Chondrocyte (in vitro differentiated cells): ENCODE measurements around the gene CUL4A. TPM values are rescaled to one million over a fixed set of nuclear protein-coding genes. Genes with fewer than 3 reads are reported as not detected.
"Not testable (repeated sequence)": the region's sequence is repeated elsewhere in the genome, so short reads cannot be mapped to it uniquely, and the experiment has no call there.

Experiments used
- DNase-seq: peaks from one replicate; pipeline ENCODE4 v3.0.0; 2021; ENCODE audit warnings: mixed read lengths, low spot score
- H3K27ac Mint-ChIP-seq: one replicate; pipeline ENCODE4 v1.8.0; 2021; ENCODE audit warnings: mild to moderate bottlenecking, moderate library complexity, mixed read lengths; ENCODE audit not compliant: unreplicated experiment
- H3K27me3 Mint-ChIP-seq: 2 replicates; pipeline ENCODE4 v1.8.0; 2021; ENCODE audit warnings: low read depth, mixed read lengths
- H3K36me3 Mint-ChIP-seq: 2 replicates; pipeline ENCODE4 v1.8.0; 2021; ENCODE audit warnings: low read depth, mixed read lengths
- H3K4me1 Mint-ChIP-seq: 2 replicates; pipeline ENCODE4 v1.8.0; 2021; ENCODE audit warnings: low read depth, mild to moderate bottlenecking, mixed read lengths
- H3K4me3 Mint-ChIP-seq: one replicate; pipeline ENCODE4 v1.8.0; 2021; ENCODE audit warnings: mild to moderate bottlenecking, moderate library complexity, mixed read lengths; ENCODE audit not compliant: unreplicated experiment
- H3K9me3 Mint-ChIP-seq: 2 replicates; pipeline ENCODE4 v1.8.0; 2021; ENCODE audit warnings: low read depth, mixed read lengths
- total RNA-seq: library from RNA; stranded (reverse); gene quantifications from 3 replicates; pipeline ENCODE4 v1.2.1, GENCODE V29; 2021
- TF ChIP-seq, protein P1 (sequence below): fragments of 200-600 bp; sonication (generic); IDR thresholded peaks from 2 replicates; pipeline ENCODE4 v1.5.0; 2021; ENCODE audit warnings: antibody characterized with exemption, mild to moderate bottlenecking, moderate library complexity

Gene CUL4A
- total RNA-seq, 1 donor from 2014 or later, result 64.6 TPM

GRCh38 chr13:113238536-113238935, 29.1 kb downstream of the CUL4A start:
- Mint-ChIP-seq H3K4me1 (no peaks in the 10 kb centered on the region), H3K27ac (no peak overlapping the region), H3K4me3 (no peak overlapping the region), H3K27me3 (no peaks in the 10 kb centered on the region), H3K36me3 (peaks cover 24% of the 10 kb centered on the region), H3K9me3 (no peaks in the 10 kb centered on the region)
- TF ChIP-seq, protein P1, sequence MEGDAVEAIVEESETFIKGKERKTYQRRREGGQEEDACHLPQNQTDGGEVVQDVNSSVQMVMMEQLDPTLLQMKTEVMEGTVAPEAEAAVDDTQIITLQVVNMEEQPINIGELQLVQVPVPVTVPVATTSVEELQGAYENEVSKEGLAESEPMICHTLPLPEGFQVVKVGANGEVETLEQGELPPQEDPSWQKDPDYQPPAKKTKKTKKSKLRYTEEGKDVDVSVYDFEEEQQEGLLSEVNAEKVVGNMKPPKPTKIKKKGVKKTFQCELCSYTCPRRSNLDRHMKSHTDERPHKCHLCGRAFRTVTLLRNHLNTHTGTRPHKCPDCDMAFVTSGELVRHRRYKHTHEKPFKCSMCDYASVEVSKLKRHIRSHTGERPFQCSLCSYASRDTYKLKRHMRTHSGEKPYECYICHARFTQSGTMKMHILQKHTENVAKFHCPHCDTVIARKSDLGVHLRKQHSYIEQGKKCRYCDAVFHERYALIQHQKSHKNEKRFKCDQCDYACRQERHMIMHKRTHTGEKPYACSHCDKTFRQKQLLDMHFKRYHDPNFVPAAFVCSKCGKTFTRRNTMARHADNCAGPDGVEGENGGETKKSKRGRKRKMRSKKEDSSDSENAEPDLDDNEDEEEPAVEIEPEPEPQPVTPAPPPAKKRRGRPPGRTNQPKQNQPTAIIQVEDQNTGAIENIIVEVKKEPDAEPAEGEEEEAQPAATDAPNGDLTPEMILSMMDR, result no peak
- DNase-seq, result no peak

GRCh38 chr13:113239357-113239756, 29.9 kb downstream of the CUL4A start:
- H3K36me3 Mint-ChIP-seq, result peaks cover 28% of the 10 kb centered on the region

GRCh38 chr13:113239986-113240385, 30.6 kb downstream of the CUL4A start:
- Mint-ChIP-seq H3K27me3 (no peaks in the 10 kb centered on the region), H3K4me3 (no peak overlapping the region), H3K36me3 (peaks cover 30% of the 10 kb centered on the region), H3K9me3 (no peaks in the 10 kb centered on the region), H3K27ac (no peak overlapping the region), H3K4me1 (no peaks in the 10 kb centered on the region)
- TF ChIP-seq, protein P1, result no peak
- no peak for DNase-seq

More at GRCh38 chr13:113239357-113239756, 29.9 kb downstream of the CUL4A start:
- DNase-seq, result no peak
- TF ChIP-seq, protein P1, result no peak
- Mint-ChIP-seq H3K4me1 (no peaks in the 10 kb centered on the region), H3K4me3 (no peak overlapping the region), H3K9me3 (no peaks in the 10 kb centered on the region), H3K27me3 (no peaks in the 10 kb centered on the region), H3K27ac (no peak overlapping the region)

- peaks cover 37% of the 10 kb centered on the region for H3K36me3 Mint-ChIP-seq
- not testable (repeated sequence) for DNase-seq
Observed at GRCh38 chr13:113241623-113242022, 32.2 kb downstream of the CUL4A start.

DNA sequence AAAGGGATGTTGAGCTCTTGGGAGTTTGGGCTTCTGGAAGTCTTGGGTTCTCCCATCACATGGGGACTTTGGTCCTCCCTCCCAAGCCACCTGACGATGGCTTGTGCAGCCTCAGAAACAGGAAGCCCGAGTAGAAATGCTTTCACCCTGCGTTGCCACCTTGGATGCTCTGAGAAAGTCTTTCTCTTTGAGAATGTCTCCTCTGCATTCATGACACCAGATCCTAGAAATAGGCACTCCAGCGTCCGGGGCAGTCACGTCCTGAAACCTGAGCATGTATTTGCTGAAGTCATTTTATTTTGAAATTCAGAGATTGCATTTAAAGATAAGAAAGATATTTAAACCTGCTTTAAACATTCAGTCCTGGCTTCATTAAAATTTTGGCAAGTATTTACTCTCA, 34.4 kb downstream of the CUL4A start:
- TF ChIP-seq, protein P1, result no peak
- no peaks in the 10 kb centered on the region for H3K9me3 Mint-ChIP-seq

More at GRCh38 chr13:113241623-113242022, 32.2 kb downstream of the CUL4A start:
- H3K27ac Mint-ChIP-seq, H3K27me3 Mint-ChIP-seq, H3K9me3 Mint-ChIP-seq, H3K4me1 Mint-ChIP-seq, H3K4me3 Mint-ChIP-seq: not testable (repeated sequence)

More for the DNA sequence above, 34.4 kb downstream of the CUL4A start:
- Mint-ChIP-seq H3K4me3 (no peak overlapping the region), H3K27ac (no peak overlapping the region), H3K4me1 (no peaks in the 10 kb centered on the region), H3K27me3 (no peaks in the 10 kb centered on the region), H3K36me3 (peaks cover 44% of the 10 kb centered on the region)
- no peak for DNase-seq
